WTC11 (cell line): ENCODE data around the gene HOMER2.

ENCODE experiments used
- ARID4B ChIP-seq: sonication (generic); formaldehyde crosslinking; IDR thresholded peaks from 2 replicates; pipeline ENCODE4 v1.8.0; 2023; ENCODE audit warnings: missing genetic modification reagents, mild to moderate bottlenecking, borderline replicate concordance
- ATF2 ChIP-seq: sonication (generic); formaldehyde crosslinking; IDR thresholded peaks from 2 replicates; pipeline ENCODE4 v1.8.1; 2022; ENCODE audit warnings: low read depth, missing genetic modification reagents, borderline replicate concordance
- CTCF ChIP-seq: fragments of 200-600 bp; IDR thresholded peaks from 2 replicates; pipeline ENCODE4 v1.8.0; 2022; ENCODE audit warnings: antibody characterized with exemption
- IRF2 ChIP-seq: sonication (generic); formaldehyde crosslinking; IDR thresholded peaks from 2 replicates; pipeline ENCODE4 v1.8.0; 2022; ENCODE audit warnings: low read depth, missing genetic modification reagents, borderline replicate concordance
- MAX ChIP-seq: sonication (generic); formaldehyde crosslinking; IDR thresholded peaks from 2 replicates; pipeline ENCODE4 v1.8.0; 2022; ENCODE audit warnings: mild to moderate bottlenecking, missing genetic modification reagents
- NFYB ChIP-seq: sonication (generic); formaldehyde crosslinking; conservative IDR thresholded peaks from 2 replicates; pipeline ENCODE4 v1.8.0; 2022; ENCODE audit warnings: low read depth, missing genetic modification reagents
- NR2C2 ChIP-seq: sonication (generic); formaldehyde crosslinking; IDR thresholded peaks from 2 replicates; pipeline ENCODE4 v1.8.0; 2022; ENCODE audit warnings: mild to moderate bottlenecking, missing genetic modification reagents
- PRDM15 ChIP-seq: sonication (generic); formaldehyde crosslinking; IDR thresholded peaks from 2 replicates; pipeline ENCODE4 v1.8.0; 2022; ENCODE audit warnings: missing genetic modification reagents
- SP1 ChIP-seq: sonication (generic); formaldehyde crosslinking; conservative IDR thresholded peaks from 2 replicates; pipeline ENCODE4 v1.8.1; 2022; ENCODE audit warnings: missing genetic modification reagents
- TCF7 ChIP-seq: sonication (generic); formaldehyde crosslinking; IDR thresholded peaks from 2 replicates; pipeline ENCODE4 v1.8.0; 2022; ENCODE audit warnings: mild to moderate bottlenecking, low read depth, missing genetic modification reagents, moderate library complexity
- TP53 ChIP-seq: sonication (generic); formaldehyde crosslinking; IDR thresholded peaks from 2 replicates; pipeline ENCODE4 v1.8.1; 2023; ENCODE audit warnings: mild to moderate bottlenecking, missing genetic modification reagents

GRCh38 chr15:82890338-82890994 is 62.1 kb downstream of the HOMER2 start:
- TF ChIP-seq ARID4B (no peak), NR2C2 (CRISPR knock-in tag) (no peak), CTCF (no peak), SP1 (CRISPR knock-in tag) (no peak), PRDM15 (CRISPR knock-in tag) (no peak), IRF2 (CRISPR knock-in tag) (no peak), TCF7 (CRISPR knock-in tag) (no peak), MAX (CRISPR knock-in tag) (no peak), ATF2 (CRISPR knock-in tag) (no peak), TP53 (CRISPR knock-in tag) (no peak), NFYB (CRISPR knock-in tag) (no peak)
